ENCODE measurements around the gene IGF1R. TPM values are rescaled to one million over a fixed set of nuclear protein-coding genes. Genes with fewer than 3 reads are reported as not detected.

Gene IGF1R
- total RNA-seq, 1 experiment from 2014 or later, result 16.3 TPM

GRCh38 chr15:98677345-98678059 is 29.2 kb downstream of the IGF1R start:
- no peak for ATAC-seq

More at GRCh38 chr15:98677345-98678059, 29.2 kb downstream of the IGF1R start:
- H3K9me2 ChIP-seq (ENCODE audit: insufficient read depth), result no peaks in the 10 kb centered on the region
- no peak for DNase-seq (ENCODE audit: low read depth, low spot score)
- intact Hi-C loops (cut with micrococcal nuclease), result no loop called here
- H3K27me3 ChIP-seq (ENCODE audit: insufficient read depth, low read length), result no peaks in the 10 kb centered on the region
- POLR2A ChIA-PET, result no interaction called here
- H3K4me1 ChIP-seq (ENCODE audit: control insufficient read depth in 1 of 2, insufficient read depth in 2 of 2, low read length in 2 of 2), result no peaks in the 10 kb centered on the region
- no peak overlapping the region for H3K4me2 ChIP-seq (ENCODE audit: low read length)
- H3K9ac ChIP-seq (ENCODE audit: low read length), result no peak overlapping the region
- BruUV-seq (replicated peaks), result no TSS peak
- no peaks in the 10 kb centered on the region for H3K79me2 ChIP-seq (ENCODE audit: insufficient read depth, low read length)
- H3K27ac ChIP-seq (ENCODE audit: low read depth, low read length), result no peak overlapping the region
- H2AFZ ChIP-seq (ENCODE audit: low read depth, low read length, poor library complexity, severe bottlenecking), result no peak overlapping the region
- no peak overlapping the region for H3K4me3 ChIP-seq (replicated peaks in 1 of 2; ENCODE audit: low read depth in 1 of 2, low read length in 2 of 2)
- no peaks in the 10 kb centered on the region for H3K36me3 ChIP-seq (ENCODE audit: control insufficient read depth in 1 of 2, insufficient read depth in 2 of 2, low read length in 2 of 2)
- RAD21 ChIA-PET (ENCODE audit: low non-redundant PET in 1 of 2, low total read pairs in 2 of 2, uncharacterized antibody in 2 of 2, unreplicated experiment in 2 of 2), result no interaction called here
- CTCF ChIA-PET, result no interaction called here
- no peaks in the 10 kb centered on the region for H4K20me1 ChIP-seq (ENCODE audit: insufficient read depth)
- no peaks in the 10 kb centered on the region for H3K9me3 ChIP-seq (ENCODE audit: control insufficient read depth in 1 of 2, insufficient read depth in 1 of 2, low read depth in 1 of 2, low read length in 2 of 2)
- TF ChIP-seq TCF7L2 (IDR thresholded peaks at IDR 0.05; ENCODE audit: borderline replicate concordance, extremely low read depth, insufficient read depth, insufficient read length) (no peak), ZBTB33 (IDR thresholded peaks at IDR 0.05; ENCODE audit: extremely low read depth, insufficient replicate concordance, low read length) (no peak), CTCF (IDR thresholded peaks at IDR 0.05 in 2 of 3, conservative IDR thresholded peaks at IDR 0.05 in 1 of 3; ENCODE audit: borderline replicate concordance in 1 of 3, insufficient read depth in 1 of 3, low read depth in 2 of 3, low read length in 2 of 3) (no peak), ZNF274 (IDR thresholded peaks at IDR 0.05; ENCODE audit: low read depth, low read length) (no peak), RAD21 (IDR thresholded peaks at IDR 0.05; ENCODE audit: low read depth) (no peak), ZFX (IDR thresholded peaks at IDR 0.05) (no peak), POLR2A (IDR thresholded peaks at IDR 0.05; ENCODE audit: borderline replicate concordance, extremely low read depth, insufficient read depth, insufficient read length) (no peak), JUND (IDR thresholded peaks at IDR 0.05) (no peak), CEBPB (IDR thresholded peaks at IDR 0.05; ENCODE audit: low read depth) (no peak), MAX (IDR thresholded peaks at IDR 0.05) (no peak), EZH2phosphoT487 (IDR thresholded peaks at IDR 0.05; ENCODE audit: borderline replicate concordance) (no peak), REST (IDR thresholded peaks at IDR 0.05; ENCODE audit: low read depth) (no peak), ATF3 (IDR thresholded peaks at IDR 0.05) (no peak), ELF1 (IDR thresholded peaks at IDR 0.05; ENCODE audit: borderline replicate concordance, low read depth) (no peak), SP1 (IDR thresholded peaks at IDR 0.05; ENCODE audit: low read depth) (no peak), CBX3 (IDR thresholded peaks at IDR 0.05; ENCODE audit: low read depth) (no peak)
